Endodermal cell (in vitro differentiated cells): ENCODE measurements around the gene DOCK2. TPM values are rescaled to one million over a fixed set of nuclear protein-coding genes. Genes with fewer than 3 reads are reported as not detected.

ENCODE experiments used
- DNase-seq: peaks from one replicate; pipeline ENCODE4 v3.0.0-alpha.2; 2017
- H3K27ac ChIP-seq: 2 replicates; pipeline ENCODE4 v1.5.1; 2013; ENCODE audit warnings: mild to moderate bottlenecking, low read depth, low read length, moderate library complexity
- H3K27me3 ChIP-seq: 2 replicates; pipeline ENCODE4 v1.6.1; 2013; ENCODE audit warnings: mild to moderate bottlenecking, low read length, moderate library complexity; ENCODE audit not compliant: insufficient read depth, control insufficient read depth, poor library complexity, severe bottlenecking
- H3K36me3 ChIP-seq: 2 replicates; pipeline ENCODE4 v1.7.0; 2013; ENCODE audit warnings: mild to moderate bottlenecking, low read length, moderate library complexity; ENCODE audit not compliant: control insufficient read depth, insufficient read depth
- H3K4me1 ChIP-seq: one replicate; pipeline ENCODE4 v1.7.0; 2013; ENCODE audit warnings: low read length; ENCODE audit not compliant: control insufficient read depth, insufficient read depth
- H3K4me3 ChIP-seq: 2 replicates; pipeline ENCODE4 v1.5.1; 2013; ENCODE audit warnings: mild to moderate bottlenecking, low read length, moderate library complexity
- H3K9ac ChIP-seq: 2 replicates; pipeline ENCODE4 v1.6.1; 2013; ENCODE audit warnings: mild to moderate bottlenecking, low read length, moderate library complexity; ENCODE audit not compliant: poor library complexity, severe bottlenecking; ENCODE audit errors: extremely low read depth
- H3K9me3 ChIP-seq: 2 replicates; pipeline ENCODE4 v1.6.1; 2013; ENCODE audit warnings: mild to moderate bottlenecking, low read length, moderate library complexity; ENCODE audit not compliant: control insufficient read depth
- H3K27ac Mint-ChIP-seq: 2 replicates; pipeline ENCODE4 v1.8.0; 2020; ENCODE audit warnings: mixed read lengths
- H3K27me3 Mint-ChIP-seq: 2 replicates; pipeline ENCODE4 v1.8.0; 2021; ENCODE audit warnings: mild to moderate bottlenecking, mixed read lengths; ENCODE audit not compliant: insufficient read depth
- H3K36me3 Mint-ChIP-seq: 2 replicates; pipeline ENCODE4 v1.8.0; 2020; ENCODE audit warnings: low read depth, mixed read lengths
- H3K4me1 Mint-ChIP-seq: 2 replicates; pipeline ENCODE4 v1.8.0; 2020; ENCODE audit warnings: mixed read lengths
- H3K4me3 Mint-ChIP-seq: 2 replicates; pipeline ENCODE4 v1.8.0; 2020; ENCODE audit warnings: mild to moderate bottlenecking, moderate library complexity, mixed read lengths
- H3K9me3 Mint-ChIP-seq: 2 replicates; pipeline ENCODE4 v1.8.0; 2020; ENCODE audit warnings: mild to moderate bottlenecking, mixed read lengths
- WGBS, 2 experiments: methylation state at CpG; one replicate each; pipeline versions ENCODE4 v1.1.5 to v1.1.7; 2013; ENCODE audit warnings: missing lambda C conversion rate in 2 of 2, mixed read lengths in 1 of 2; ENCODE audit not compliant: insufficient coverage in 1 of 2, insufficient read length in 1 of 2; 5-methylcytosine and 5-hydroxymethylcytosine counted together
- total RNA-seq, 2 donors: library from RNA; stranded (reverse); fragmentation: NEBNext Ultra II Directional in 1 of 2; extraction: Animal tissue kit (Norgen Biotek cat#: 25700) in 1 of 2; gene quantifications; 2 replicates in 1 of 2; 3 replicates in 1 of 2; pipeline ENCODE4 v1.2.1, GENCODE V29; 2021
- TF ChIP-seq, protein P1 (sequence below): fragments of 200-600 bp; sonication (generic); conservative IDR thresholded peaks from 2 replicates; pipeline ENCODE4 v1.5.0; 2021; ENCODE audit warnings: antibody characterized with exemption, mild to moderate bottlenecking

Gene DOCK2
- total RNA-seq, 2 donors from 2014 or later: 2.6 to 3.9 TPM

- Histone ChIP-seq H3K27ac (no peak overlapping the region), H3K9me3 (no peaks in the 10 kb centered on the region), H3K36me3 (peaks cover 94% of the 10 kb centered on the region), H3K27me3 (no peaks in the 10 kb centered on the region), H3K4me1 (peaks cover 8% of the 10 kb centered on the region), H3K9ac (no peak overlapping the region), H3K4me3 (no peak overlapping the region)
- Mint-ChIP-seq H3K9me3 (no peaks in the 10 kb centered on the region), H3K27me3 (no peaks in the 10 kb centered on the region), H3K36me3 (peaks cover 75% of the 10 kb centered on the region), H3K4me1 (peaks cover 4% of the 10 kb centered on the region), H3K27ac (no peak overlapping the region), H3K4me3 (no peak overlapping the region)
- WGBS, 2 experiments: 98 to 100% methylated on average over 4 to 6 of the region's 6 CpGs
- TF ChIP-seq, protein P1, sequence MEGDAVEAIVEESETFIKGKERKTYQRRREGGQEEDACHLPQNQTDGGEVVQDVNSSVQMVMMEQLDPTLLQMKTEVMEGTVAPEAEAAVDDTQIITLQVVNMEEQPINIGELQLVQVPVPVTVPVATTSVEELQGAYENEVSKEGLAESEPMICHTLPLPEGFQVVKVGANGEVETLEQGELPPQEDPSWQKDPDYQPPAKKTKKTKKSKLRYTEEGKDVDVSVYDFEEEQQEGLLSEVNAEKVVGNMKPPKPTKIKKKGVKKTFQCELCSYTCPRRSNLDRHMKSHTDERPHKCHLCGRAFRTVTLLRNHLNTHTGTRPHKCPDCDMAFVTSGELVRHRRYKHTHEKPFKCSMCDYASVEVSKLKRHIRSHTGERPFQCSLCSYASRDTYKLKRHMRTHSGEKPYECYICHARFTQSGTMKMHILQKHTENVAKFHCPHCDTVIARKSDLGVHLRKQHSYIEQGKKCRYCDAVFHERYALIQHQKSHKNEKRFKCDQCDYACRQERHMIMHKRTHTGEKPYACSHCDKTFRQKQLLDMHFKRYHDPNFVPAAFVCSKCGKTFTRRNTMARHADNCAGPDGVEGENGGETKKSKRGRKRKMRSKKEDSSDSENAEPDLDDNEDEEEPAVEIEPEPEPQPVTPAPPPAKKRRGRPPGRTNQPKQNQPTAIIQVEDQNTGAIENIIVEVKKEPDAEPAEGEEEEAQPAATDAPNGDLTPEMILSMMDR: no peak
- DNase-seq: no peak
Observed at GRCh38 chr5:169592937-169593650, 44.0 kb upstream of the DOCK2 start.

- Histone ChIP-seq H3K4me3 (no peak overlapping the region), H3K27me3 (no peaks in the 10 kb centered on the region), H3K36me3 (peaks cover 94% of the 10 kb centered on the region), H3K27ac (no peak overlapping the region), H3K9me3 (no peaks in the 10 kb centered on the region), H3K9ac (no peak overlapping the region), H3K4me1 (peaks cover 10% of the 10 kb centered on the region)
- Mint-ChIP-seq H3K9me3 (no peaks in the 10 kb centered on the region), H3K4me1 (peaks cover 16% of the 10 kb centered on the region), H3K36me3 (peaks cover 75% of the 10 kb centered on the region), H3K27me3 (no peaks in the 10 kb centered on the region), H3K4me3 (no peak overlapping the region), H3K27ac (no peak overlapping the region)
- TF ChIP-seq, protein P1: no peak
- DNase-seq: no peak
- WGBS, 2 experiments: 92% methylated on average over 1 of the region's 1 CpG; no CpG with 5 or more reads in 1 of the 2 experiments
Observed at GRCh38 chr5:169595172-169595820, 41.8 kb upstream of the DOCK2 start.

GRCh38 chr5:169599451-169599850 is 37.6 kb upstream of the DOCK2 start:
- Mint-ChIP-seq H3K27ac (no peak overlapping the region), H3K27me3 (no peaks in the 10 kb centered on the region), H3K9me3 (no peaks in the 10 kb centered on the region), H3K36me3 (peaks cover 72% of the 10 kb centered on the region), H3K4me1 (peaks cover 28% of the 10 kb centered on the region), H3K4me3 (no peak overlapping the region)
- Histone ChIP-seq H3K36me3 (peaks cover 90% of the 10 kb centered on the region), H3K27ac (no peak overlapping the region), H3K9ac (no peak overlapping the region), H3K27me3 (no peaks in the 10 kb centered on the region), H3K4me1 (peaks cover 12% of the 10 kb centered on the region), H3K9me3 (no peaks in the 10 kb centered on the region), H3K4me3 (no peak overlapping the region)
- TF ChIP-seq, protein P1: peak; percentile 50
- WGBS, 2 experiments: 88 to 91% methylated on average over 4 of the region's 4 CpGs
- DNase-seq: peak; percentile 65
